ENCODE measurements around the gene PJVK.

- TF ChIP-seq TCF12 (IDR thresholded peaks at IDR 0.05) (no peak), USF1 (IDR thresholded peaks at IDR 0.05; ENCODE audit: borderline replicate concordance, low read depth) (no peak), IRF3 (IDR thresholded peaks at IDR 0.05; ENCODE audit: low read depth, low read length) (no peak), MAX (IDR thresholded peaks at IDR 0.05; ENCODE audit: low read depth) (no peak)
Observed at GRCh38 chr2:178455947-178456346, 4.8 kb downstream of the PJVK start.

All from SK-N-SH (cell line).